Stimulated activated naive CD8-positive, alpha-beta T cell treated with anti-CD3 and anti-CD28 coated beads, Interleukin-15, Interleukin-2, amounts not matched to agents 100 ng/mL and 50 ng/mL, for 24 hours (primary cell): ENCODE measurements around the gene DLG2.
"Not testable (repeated sequence)": the region's sequence is repeated elsewhere in the genome, so short reads cannot be mapped to it uniquely, and the experiment has no call there.

Experiments used
- H3K27ac Mint-ChIP-seq: one replicate; pipeline ENCODE4 v1.8.0; 2021; ENCODE audit warnings: mild to moderate bottlenecking, mixed read lengths
- H3K27me3 Mint-ChIP-seq: one replicate; pipeline ENCODE4 v1.8.0; 2021; ENCODE audit warnings: mixed read lengths
- H3K36me3 Mint-ChIP-seq: one replicate; pipeline ENCODE4 v1.8.0; 2021; ENCODE audit warnings: low read depth, mixed read lengths
- H3K4me1 Mint-ChIP-seq: one replicate; pipeline ENCODE4 v1.8.0; 2021; ENCODE audit warnings: low read depth, mixed read lengths
- H3K4me3 Mint-ChIP-seq: one replicate; pipeline ENCODE4 v1.8.0; 2021; ENCODE audit warnings: mild to moderate bottlenecking, mixed read lengths
- H3K9me3 Mint-ChIP-seq: one replicate; pipeline ENCODE4 v1.8.0; 2021; ENCODE audit warnings: mixed read lengths

DLG2 gene

DNA sequence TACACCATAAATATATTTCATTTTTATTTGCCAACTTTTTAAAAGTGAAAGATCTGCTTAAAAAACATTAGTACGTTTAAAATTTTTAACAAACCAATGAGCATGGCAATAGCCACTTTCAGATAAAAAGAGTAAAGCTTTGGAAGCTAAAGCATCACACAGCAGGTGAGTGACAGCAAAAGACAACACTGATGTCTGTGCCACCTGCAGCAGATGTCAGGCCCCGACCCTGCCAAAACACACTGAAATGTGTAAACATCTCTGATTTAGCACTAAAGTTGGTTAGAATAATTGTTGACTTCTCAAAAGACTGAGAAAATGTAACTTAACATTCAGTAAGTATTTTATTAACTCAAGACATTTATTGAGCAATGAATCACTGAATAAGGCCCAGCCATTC, 232.9 kb downstream of the DLG2 start:
- Mint-ChIP-seq H3K4me1 (no peaks in the 10 kb centered on the region), H3K9me3 (peaks cover 31% of the 10 kb centered on the region), H3K27ac (no peak overlapping the region), H3K27me3 (no peaks in the 10 kb centered on the region), H3K36me3 (no peaks in the 10 kb centered on the region), H3K4me3 (no peak overlapping the region)

DNA sequence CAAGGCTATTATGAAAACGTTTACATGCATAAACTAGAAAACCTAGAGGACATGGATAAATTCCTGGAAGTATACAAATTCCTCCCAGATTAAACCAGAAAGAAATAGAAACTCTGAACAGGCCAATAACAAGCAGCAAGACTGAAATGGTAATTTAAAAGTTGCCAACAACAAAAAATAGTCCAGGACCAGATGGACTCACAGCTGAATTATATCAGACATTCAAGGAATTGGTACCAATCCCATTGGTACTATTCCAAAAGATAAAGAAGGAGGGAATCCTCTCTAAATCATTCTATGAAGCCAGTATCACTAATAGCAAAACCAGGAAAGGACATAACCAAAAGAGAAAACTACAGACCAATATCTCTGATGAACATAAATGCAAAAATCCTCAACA, 236.0 kb downstream of the DLG2 start:
- Mint-ChIP-seq H3K9me3 (peaks cover 26% of the 10 kb centered on the region), H3K27ac (no peak overlapping the region), H3K4me1 (no peaks in the 10 kb centered on the region), H3K27me3 (no peaks in the 10 kb centered on the region), H3K36me3 (no peaks in the 10 kb centered on the region), H3K4me3 (no peak overlapping the region)

DNA sequence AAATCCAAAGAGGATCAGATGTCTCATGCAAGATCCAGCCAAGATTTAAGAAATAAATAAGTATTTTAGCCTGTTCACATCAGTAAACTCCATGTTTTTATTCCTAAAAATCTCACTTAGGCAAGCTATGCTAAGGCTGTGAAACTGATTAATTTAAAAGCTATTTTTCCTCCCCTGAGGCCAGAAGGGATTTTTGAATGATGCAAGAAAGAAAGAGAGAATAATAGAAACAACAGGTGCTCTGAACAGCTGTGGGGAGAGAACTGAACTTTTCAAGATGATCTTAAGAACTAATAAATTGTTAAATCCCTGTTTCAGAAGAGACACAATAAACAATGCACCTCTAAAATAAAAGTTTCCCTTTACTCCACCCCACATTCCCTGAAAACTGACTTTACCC, 241.6 kb downstream of the DLG2 start:
- H3K4me3 Mint-ChIP-seq, result no peak overlapping the region
- H3K4me1 Mint-ChIP-seq, result no peaks in the 10 kb centered on the region
- no peak overlapping the region for H3K27ac Mint-ChIP-seq
- H3K9me3 Mint-ChIP-seq, result peaks cover 18% of the 10 kb centered on the region
- H3K36me3 Mint-ChIP-seq, result no peaks in the 10 kb centered on the region
- H3K27me3 Mint-ChIP-seq, result no peaks in the 10 kb centered on the region

DNA sequence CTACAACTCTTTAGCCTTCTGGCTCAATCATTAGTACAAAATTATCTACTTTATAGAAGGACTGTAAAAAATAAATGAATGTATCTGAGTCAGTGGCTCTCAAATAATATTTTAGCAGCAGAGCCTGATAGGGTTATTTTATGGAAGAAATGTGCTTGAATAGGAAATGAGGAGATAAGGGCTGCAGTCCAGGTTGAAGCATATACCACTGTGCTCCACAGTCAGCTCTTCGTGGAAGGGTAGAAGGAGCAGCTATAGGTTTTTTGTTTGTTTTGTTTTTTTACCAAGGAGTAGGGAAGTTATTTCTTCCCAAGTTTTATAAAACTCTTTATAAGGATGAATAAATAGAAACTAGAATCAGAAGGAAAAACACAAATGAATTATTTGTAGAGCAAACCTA, 242.0 kb downstream of the DLG2 start:
- Mint-ChIP-seq H3K9me3 (peaks cover 18% of the 10 kb centered on the region), H3K27ac (no peak overlapping the region), H3K4me1 (no peaks in the 10 kb centered on the region)

DNA sequence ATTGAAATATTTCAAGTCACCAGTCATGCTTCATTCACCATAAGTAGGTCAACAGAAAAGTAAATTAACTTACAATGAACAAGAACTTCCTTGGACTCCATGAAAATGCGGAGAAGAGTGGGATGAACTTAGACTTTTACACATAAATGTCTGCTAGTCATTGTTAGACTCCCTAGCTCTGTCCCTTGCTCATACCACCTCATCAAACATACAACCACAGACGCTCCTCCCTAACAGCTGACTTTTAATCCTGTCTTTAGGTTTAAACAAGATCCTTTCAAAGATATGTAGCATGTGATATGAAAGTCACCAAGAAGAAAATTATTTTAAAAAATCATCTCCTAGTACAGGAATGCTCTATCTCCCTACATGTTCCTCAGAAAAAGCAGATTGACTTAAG, 248.1 kb downstream of the DLG2 start:
- Mint-ChIP-seq H3K9me3 (peaks cover 23% of the 10 kb centered on the region), H3K4me1 (no peaks in the 10 kb centered on the region), H3K27ac (no peak overlapping the region), H3K36me3 (no peaks in the 10 kb centered on the region), H3K4me3 (no peak overlapping the region), H3K27me3 (no peaks in the 10 kb centered on the region)

More for the DNA sequence above, 242.0 kb downstream of the DLG2 start:
- Mint-ChIP-seq H3K27me3 (no peaks in the 10 kb centered on the region), H3K4me3 (no peak overlapping the region), H3K36me3 (no peaks in the 10 kb centered on the region)

DNA sequence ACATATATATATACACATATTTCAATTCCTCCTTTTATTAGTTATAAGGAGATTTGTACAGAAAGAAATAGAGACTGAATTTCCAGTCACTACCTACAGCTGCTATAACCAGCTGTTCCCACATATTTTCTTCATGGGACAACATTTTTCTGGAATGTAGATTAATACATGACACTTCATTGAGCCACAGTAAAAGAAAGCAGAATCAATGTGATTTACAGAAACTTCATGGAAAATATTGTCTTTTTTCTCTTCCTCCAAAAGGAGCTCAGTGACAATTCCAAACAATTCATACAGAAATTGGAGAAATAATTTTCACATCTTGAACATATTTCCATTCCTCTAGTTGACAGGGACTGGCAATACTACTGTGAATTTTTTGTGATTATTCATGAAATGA, 249.2 kb downstream of the DLG2 start:
- H3K4me1 Mint-ChIP-seq, result no peaks in the 10 kb centered on the region
- H3K27me3 Mint-ChIP-seq, result no peaks in the 10 kb centered on the region
- no peak overlapping the region for H3K4me3 Mint-ChIP-seq
- no peak overlapping the region for H3K27ac Mint-ChIP-seq
- H3K36me3 Mint-ChIP-seq, result no peaks in the 10 kb centered on the region
- H3K9me3 Mint-ChIP-seq, result peaks cover 17% of the 10 kb centered on the region

DNA sequence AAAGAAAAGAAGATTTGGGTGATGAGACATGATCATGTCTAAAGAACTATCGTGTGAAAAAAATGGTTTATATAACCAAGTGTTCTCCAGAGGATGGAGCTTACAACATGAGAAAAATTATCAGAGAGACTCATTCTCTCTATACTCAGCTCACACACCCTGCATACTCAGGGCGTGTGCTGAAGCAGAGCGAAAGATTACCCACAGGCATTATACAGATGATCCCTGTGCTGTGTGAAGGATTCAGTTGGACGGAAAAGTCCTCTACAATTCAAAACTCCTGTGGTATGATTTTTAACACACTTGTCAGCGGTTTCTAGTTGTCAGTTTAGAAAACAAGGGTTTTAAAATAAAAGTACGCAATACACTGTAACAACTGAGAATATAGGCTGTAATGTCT, 267.3 kb downstream of the DLG2 start:
- Mint-ChIP-seq H3K4me3 (no peak overlapping the region), H3K36me3 (no peaks in the 10 kb centered on the region), H3K4me1 (no peaks in the 10 kb centered on the region), H3K27me3 (no peaks in the 10 kb centered on the region), H3K27ac (no peak overlapping the region), H3K9me3 (peaks cover 20% of the 10 kb centered on the region)

DNA sequence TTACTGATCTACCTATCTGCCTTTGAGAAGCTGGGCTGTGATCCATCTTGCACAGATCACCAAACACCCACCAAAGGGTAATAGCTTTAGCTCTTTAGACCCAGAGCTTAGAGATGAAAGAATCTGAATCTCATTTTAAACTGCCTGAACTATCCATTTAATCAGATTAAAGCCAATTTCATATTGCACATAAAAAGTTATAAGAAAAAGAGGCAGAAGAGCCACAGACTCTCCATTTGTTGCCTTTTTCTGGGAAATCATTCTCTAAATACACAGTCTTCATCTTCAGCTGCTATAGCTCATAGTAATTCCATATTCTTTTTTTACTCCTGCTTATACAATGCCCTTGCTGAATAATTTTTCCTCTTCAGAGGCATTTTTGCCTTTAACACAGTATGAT, 271.2 kb downstream of the DLG2 start:
- H3K9me3 Mint-ChIP-seq, result peaks cover 20% of the 10 kb centered on the region
- no peaks in the 10 kb centered on the region for H3K4me1 Mint-ChIP-seq
- H3K27ac Mint-ChIP-seq, result no peak overlapping the region
- H3K4me3 Mint-ChIP-seq, result no peak overlapping the region
- H3K36me3 Mint-ChIP-seq, result no peaks in the 10 kb centered on the region
- no peaks in the 10 kb centered on the region for H3K27me3 Mint-ChIP-seq

DNA sequence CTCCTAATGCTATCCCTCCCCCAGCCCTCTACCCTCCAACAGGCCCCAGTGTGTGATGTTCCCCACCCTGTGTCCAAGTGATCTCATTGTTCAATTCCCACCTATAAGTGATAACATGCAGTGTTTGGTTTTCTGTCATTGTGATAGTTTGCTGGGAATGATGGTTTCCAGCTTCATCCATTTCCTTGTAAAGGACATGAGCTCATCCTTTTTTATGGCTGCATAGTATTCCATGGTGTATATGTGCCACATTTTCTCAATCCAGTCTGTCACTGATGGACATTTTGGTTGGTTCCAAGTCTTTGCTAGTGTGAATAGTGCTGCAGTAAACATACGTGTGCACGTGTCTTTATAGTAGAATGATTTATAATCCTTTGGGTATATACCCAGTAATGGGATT, 277.6 kb downstream of the DLG2 start:
- peaks cover 27% of the 10 kb centered on the region for H3K9me3 Mint-ChIP-seq
- H3K4me3 Mint-ChIP-seq, H3K27ac Mint-ChIP-seq, H3K27me3 Mint-ChIP-seq, H3K36me3 Mint-ChIP-seq, H3K4me1 Mint-ChIP-seq: not testable (repeated sequence)

DNA sequence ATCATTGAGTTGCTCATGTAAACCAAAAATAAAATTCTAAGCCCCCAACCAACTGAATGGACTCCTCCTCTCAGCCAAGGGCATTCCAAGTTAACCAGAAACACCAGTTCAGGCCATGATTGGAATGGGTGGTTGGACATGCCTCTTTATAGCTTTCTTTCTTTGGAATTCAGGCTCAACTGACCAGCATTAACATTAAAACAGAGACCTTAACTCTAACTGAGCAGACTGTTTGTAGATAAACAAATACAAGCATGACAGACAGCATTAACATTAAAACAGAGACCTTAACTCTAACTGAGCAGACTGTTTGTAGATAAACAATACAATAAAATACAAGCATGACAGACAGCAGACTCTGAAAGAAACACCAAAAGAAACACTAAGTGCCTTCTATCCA, 278.2 kb downstream of the DLG2 start:
- Mint-ChIP-seq H3K4me1 (no peaks in the 10 kb centered on the region), H3K27me3 (no peaks in the 10 kb centered on the region), H3K36me3 (peaks cover 3% of the 10 kb centered on the region), H3K4me3 (no peak overlapping the region), H3K27ac (no peak overlapping the region), H3K9me3 (peaks cover 27% of the 10 kb centered on the region)

DNA sequence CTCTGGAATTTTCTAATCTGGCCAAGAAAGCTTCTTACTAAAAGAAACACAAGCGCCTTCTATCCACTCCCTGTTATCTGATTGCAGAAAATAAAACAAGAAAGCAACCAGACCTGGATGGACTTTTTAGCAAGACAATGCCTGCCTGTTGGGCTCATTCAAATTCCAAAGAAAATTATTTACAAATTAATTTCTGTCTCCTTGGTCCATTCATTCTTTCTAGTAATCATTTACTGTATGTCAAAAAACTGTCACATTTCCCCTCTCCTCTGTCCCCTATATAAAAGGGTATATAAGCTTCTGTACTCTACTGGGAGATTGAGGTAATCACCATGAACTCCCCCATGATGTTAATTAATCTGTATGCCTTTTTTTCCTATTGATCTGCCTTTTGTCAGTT, 279.9 kb downstream of the DLG2 start:
- Mint-ChIP-seq H3K4me3 (no peak overlapping the region), H3K9me3 (peaks cover 39% of the 10 kb centered on the region), H3K27ac (no peak overlapping the region), H3K36me3 (peaks cover 3% of the 10 kb centered on the region), H3K4me1 (no peaks in the 10 kb centered on the region), H3K27me3 (no peaks in the 10 kb centered on the region)

DNA sequence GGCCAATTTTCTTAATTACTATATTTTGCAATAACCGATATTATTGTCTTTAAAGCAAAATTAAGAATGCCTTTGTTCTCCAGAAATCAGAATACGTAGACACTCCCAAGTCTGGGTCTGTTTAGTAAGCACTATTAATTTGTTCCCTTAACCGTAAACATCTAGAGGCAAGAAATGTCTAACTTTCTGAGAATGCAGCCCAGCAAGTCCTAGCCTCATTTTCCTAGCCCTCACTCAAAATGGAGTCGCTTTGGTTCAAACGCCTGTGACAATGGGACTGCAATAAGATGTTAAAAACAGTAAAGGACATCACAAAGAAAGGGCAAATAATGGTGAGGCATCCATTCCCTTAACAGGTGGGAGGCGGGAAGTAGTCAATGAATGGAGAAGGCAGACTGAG, 280.7 kb downstream of the DLG2 start:
- peaks cover 40% of the 10 kb centered on the region for H3K9me3 Mint-ChIP-seq
- no peak overlapping the region for H3K27ac Mint-ChIP-seq
- H3K4me3 Mint-ChIP-seq, result no peak overlapping the region
- no peaks in the 10 kb centered on the region for H3K4me1 Mint-ChIP-seq
- no peaks in the 10 kb centered on the region for H3K27me3 Mint-ChIP-seq
- peaks cover 3% of the 10 kb centered on the region for H3K36me3 Mint-ChIP-seq

DNA sequence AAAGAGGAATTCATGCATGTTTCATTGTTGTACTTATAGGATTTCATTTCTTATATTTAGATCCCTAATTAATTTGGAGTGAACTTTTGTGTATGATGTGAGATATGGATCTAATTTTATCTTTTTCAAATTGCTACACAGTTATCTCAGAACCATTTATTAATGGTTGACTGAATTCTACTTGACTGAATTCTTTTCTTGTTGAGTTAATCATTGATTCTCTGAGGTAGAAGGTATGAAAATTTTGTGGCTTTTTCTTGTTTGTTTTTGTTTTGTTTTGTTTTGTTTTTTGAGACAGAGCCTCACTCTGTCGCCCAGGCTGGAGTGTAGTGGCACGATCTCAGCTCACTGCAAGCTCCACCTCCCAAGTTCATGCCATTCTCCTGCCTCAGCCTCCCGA, 286.3 kb downstream of the DLG2 start:
- peaks cover 32% of the 10 kb centered on the region for H3K9me3 Mint-ChIP-seq
- not testable (repeated sequence) for H3K36me3 Mint-ChIP-seq, H3K4me1 Mint-ChIP-seq, H3K27ac Mint-ChIP-seq, H3K4me3 Mint-ChIP-seq, H3K27me3 Mint-ChIP-seq

DNA sequence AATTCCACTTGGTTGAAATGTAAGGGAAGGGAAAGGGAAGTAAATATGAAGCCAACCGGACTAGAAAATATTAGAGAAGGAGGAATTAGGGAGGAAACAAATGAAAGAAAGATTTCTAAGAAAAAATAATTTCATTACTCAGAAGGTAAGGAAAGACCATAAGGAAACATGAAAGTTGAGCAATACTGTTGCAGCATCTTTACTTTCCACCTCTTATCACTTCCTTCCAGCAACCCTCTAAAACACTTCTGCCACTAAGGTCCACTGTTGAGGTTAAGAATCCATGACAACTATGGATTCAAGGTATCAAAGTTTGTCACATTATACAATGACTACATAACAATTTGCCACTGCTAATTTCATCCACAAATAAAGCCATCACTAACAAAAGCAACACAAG, 308.6 kb downstream of the DLG2 start:
- Mint-ChIP-seq H3K4me3 (no peak overlapping the region), H3K9me3 (no peaks in the 10 kb centered on the region), H3K36me3 (no peaks in the 10 kb centered on the region), H3K4me1 (peaks cover 4% of the 10 kb centered on the region), H3K27me3 (no peaks in the 10 kb centered on the region), H3K27ac (no peak overlapping the region)

DNA sequence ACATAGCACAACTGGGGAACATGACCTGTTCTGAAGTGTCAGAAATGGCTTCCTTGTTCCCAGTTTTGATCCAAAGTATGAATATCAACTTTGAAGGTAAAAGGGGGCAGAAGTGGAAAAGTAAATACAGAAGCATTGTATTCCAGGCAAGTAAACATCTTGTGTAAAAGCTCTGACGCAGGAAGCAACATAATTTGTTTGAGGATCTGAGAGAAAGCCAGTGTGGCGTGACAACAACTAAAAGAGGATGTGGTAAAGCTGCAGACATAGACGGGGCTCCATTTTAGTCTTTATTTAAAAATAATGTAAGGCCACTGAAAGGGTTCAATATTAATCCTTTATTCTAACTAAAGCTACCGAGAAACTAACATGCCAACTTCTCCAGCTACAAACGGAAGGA, 310.2 kb downstream of the DLG2 start:
- H3K36me3 Mint-ChIP-seq, result no peaks in the 10 kb centered on the region
- peaks cover 4% of the 10 kb centered on the region for H3K4me1 Mint-ChIP-seq
- no peaks in the 10 kb centered on the region for H3K9me3 Mint-ChIP-seq
- no peak overlapping the region for H3K4me3 Mint-ChIP-seq
- H3K27ac Mint-ChIP-seq, result no peak overlapping the region
- no peaks in the 10 kb centered on the region for H3K27me3 Mint-ChIP-seq

DNA sequence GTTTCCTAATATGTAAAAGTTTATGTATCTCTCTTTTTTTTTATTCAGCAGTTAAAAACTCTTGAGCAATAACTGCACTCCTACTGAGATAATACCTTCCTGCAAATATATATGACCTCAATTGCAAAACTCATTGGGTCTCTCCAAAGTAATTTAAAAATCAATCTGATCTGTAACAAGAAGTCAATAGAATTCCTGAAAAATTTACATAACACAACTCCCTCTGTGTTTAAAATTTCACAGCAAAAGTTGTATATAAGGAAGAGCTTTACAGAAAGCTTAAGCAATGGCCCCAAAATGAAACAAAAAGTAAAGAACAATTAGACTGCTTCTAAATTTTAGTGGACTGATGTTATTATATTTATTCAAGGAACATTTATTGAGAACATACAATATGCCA, 313.4 kb downstream of the DLG2 start:
- no peaks in the 10 kb centered on the region for H3K27me3 Mint-ChIP-seq
- peaks cover 4% of the 10 kb centered on the region for H3K4me1 Mint-ChIP-seq
- no peak overlapping the region for H3K4me3 Mint-ChIP-seq
- H3K27ac Mint-ChIP-seq, result no peak overlapping the region
- H3K36me3 Mint-ChIP-seq, result no peaks in the 10 kb centered on the region
- H3K9me3 Mint-ChIP-seq, result no peaks in the 10 kb centered on the region

DNA sequence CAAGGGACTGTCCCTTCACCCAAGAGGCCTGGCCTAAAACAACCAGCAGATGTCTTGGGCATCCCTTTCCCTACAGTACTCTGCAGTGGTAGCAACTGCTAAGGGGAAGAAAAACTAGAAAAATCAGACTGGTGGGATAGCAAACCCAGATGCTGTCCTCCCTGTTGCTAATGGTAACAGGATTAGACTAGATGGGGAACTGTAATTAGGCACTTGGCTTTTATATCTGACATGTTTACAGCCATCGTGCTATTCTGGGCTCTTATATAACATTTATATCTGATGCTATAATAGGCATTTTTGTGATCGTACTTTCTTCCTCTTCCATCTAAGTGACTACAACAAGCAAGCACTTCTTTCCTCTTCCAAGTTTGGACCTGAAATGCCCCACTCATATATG, 316.7 kb downstream of the DLG2 start:
- no peak overlapping the region for H3K4me3 Mint-ChIP-seq
- H3K36me3 Mint-ChIP-seq, result no peaks in the 10 kb centered on the region
- no peak overlapping the region for H3K27ac Mint-ChIP-seq
- no peaks in the 10 kb centered on the region for H3K9me3 Mint-ChIP-seq
- no peaks in the 10 kb centered on the region for H3K4me1 Mint-ChIP-seq
- H3K27me3 Mint-ChIP-seq, result no peaks in the 10 kb centered on the region
